ENCODE measurements around the gene VAV2.

Gene VAV2

DNA sequence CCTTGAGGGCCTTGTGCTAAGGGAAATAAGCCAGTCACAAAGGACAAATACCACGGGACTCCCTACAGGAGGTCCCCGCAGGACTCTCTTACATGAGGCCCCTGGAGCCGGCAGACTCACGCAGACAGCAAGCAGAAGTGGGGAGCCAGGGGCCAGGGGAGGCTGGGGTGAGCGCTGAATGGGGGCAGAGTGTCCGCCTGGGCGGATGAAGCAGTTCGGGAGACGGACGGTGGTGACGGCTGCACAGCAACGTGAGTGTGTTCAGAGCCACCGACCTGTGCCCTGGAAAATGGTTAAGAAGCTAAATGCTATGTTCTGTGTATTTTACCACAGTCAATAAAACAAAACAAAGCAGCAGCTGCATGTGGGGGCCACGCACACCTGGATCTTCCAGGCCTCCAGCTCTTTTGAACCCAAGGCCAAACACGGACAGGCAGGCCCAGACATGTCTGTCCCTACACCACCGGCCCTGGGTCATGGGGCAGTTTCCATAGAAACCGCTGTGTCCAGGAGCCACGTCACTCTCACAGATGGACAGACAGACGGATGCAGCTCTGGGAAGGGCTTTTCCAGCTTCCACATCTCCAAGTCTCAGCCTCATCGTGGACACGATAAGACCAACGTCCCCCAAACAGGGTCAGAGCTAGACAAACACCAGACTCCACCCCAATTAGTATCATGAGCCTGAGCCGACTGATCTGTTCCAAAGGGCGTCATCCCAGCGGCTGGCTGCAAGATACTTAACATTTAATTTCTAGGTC is 103.9 kb downstream of the VAV2 start:
- no peak for DNase-seq

GRCh38 chr9:133887540-133888047 is 104.5 kb downstream of the VAV2 start:
- no peak for DNase-seq

- no peak for DNase-seq
Measured at GRCh38 chr9:133886563-133887501, 105.3 kb downstream of the VAV2 start.

DNA sequence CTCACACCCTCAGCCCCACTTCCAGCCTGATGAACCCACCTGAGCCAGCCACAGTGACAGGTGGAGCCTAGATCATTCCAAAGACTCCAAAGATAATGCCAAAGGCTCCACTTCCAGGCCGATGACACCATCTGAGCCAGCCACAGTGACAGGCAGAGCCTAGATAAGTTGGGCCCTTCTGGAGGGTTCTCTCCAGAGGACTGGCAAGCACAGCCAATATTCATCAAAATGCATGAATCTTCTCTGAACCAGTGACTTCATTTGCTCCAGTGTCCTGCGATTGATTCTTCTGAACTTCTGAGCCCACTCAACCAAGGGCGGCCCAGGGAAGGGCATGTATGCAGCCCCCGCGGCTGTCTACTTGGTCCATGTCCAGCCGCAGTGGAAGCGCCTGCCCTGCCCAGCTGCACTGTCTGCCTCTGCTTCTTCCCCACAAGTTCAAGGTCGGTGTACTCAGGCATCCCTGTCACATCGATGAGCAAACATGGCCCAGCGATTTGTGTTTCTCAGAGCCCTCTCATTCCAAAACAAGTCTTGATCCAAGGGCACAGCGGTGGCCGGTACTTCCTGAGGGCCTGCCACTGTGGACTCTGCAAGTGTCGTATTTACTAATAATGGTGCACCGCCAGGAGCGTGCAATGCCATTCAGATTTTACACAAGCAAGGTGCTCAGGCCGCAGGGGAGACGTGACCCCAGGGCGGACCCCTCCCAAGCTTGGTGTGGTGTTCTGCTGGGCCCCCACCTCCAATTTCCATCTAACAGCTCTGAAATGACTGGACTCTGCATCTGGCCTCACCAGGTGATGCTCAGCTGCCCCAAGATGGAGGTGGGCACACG is 107.0 kb downstream of the VAV2 start:
- no peak for DNase-seq

DNA sequence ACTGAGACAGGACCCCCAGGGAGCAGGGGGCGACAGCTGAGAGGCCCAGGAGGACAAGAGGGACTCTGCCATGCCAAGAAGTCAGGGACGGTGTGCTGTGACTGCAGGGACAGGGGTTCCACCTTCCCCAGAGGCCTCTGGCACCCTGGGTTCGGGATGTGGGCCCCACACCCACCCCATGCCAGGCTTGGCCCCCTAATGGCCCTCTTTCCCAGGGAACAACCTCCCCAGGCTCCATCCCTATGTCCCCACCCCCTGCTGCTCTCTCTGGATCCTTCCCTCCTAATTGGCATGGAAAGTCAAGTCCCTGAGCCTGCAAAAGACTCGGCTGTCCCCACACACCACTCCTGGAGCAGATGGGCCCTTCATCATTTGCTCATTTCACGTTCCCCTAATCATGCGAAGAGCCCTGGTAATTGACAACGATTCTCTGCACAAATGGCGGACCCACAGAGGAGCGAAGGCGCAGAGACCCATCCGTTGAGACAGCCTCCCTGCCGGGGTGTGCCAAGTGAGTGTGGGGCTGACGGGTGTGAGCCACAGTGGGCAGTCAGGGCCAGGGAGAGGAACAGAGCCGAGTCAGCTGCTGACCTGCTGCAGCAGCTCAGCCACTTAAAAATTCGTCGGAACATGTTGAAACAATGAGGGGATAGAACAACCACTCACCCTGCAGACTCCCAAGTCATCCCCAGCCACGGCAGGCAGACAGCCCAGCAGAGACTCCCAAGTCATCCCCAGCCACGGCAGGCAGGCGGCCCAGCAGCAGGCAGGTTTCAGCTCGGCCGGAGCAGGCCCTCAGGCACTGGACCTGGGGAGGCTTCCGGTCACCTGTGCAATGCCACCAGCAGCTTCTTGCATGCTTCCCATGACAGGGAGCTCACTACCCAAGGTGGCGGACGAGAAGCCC is 109.0 kb downstream of the VAV2 start:
- DNase-seq: no peak

DNA sequence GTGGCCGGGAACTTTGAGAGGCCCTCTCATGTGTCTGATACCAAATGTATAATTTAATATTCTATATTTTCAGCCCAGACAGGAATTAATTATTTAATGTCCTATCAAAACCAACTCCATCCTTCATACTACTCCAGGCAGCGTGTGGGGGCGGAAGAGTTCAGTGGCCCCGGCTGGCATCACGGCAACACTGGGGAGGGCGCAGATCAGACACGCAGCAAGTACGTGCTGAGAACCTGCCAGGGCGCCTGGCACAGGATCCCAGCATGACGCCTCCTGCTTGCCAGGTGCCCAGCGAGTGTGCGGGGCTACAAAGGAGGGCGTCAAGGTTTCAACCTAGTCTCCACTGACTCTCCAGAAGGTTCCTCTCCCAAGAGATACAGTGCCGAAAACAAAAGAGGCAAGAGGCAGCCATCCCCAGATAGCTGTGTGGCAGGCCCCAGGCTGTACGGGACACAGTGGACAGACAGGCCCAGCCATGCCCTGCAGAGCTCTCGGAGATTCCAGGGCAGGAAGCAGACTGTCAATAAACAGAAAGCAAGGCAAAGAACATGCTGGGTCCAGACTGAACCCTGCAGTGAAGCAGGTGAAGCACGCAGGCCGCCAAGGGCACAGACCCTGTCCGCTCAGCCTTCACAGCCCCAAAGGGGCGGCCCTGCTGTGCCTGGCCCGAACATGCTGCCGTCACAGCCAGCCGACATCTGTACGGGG is 110.3 kb downstream of the VAV2 start:
- DNase-seq: no peak

- DNase-seq: peak; percentile 47
Measured at GRCh38 chr9:133880851-133881661, 111.1 kb downstream of the VAV2 start.

- DNase-seq: no peak
Measured at GRCh38 chr9:133880136-133880535, 112.0 kb downstream of the VAV2 start.

GRCh38 chr9:133879615-133880014 is 112.5 kb downstream of the VAV2 start:
- DNase-seq: no peak

DNA sequence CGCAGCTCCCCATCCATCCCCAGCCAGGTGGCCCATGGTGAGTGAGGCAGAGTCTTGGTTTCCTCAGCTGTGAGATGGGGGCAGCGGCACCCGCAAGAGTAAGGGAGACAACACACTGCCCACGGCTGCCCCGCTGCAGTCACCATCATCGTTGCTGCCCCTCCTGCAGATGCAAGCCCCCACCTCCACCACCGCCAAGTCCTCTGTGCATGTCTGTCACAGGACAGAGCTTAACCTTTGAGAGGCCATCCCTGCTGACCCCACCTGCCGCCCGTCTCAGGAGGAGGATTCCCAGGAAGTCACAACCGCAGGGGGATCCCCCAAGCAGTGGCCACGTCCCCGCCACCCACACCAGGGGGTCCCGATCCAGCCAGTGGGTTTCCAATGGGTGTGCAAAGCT is 113.7 kb downstream of the VAV2 start:
- DNase-seq: no peak

DNA sequence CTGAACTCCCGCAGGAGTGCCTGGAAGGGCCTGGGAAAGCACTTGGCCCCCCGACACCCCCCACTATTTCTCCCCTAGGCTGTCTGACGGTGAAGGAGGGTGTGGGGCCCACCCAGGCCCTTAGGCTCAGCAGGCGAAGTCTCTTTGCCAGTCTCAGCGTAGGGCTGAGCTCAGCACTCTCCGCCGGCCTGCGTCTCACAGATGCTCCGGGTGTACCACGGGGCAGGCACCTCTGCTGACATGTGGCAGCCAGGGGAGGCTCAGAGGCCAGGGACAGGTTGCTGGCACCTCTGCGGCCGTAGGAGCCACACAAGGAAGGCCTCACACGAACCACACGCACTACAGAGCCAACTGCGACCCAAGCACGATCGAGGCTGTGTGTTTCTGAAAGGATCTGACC is 114.2 kb downstream of the VAV2 start:
- no peak for DNase-seq

DNA sequence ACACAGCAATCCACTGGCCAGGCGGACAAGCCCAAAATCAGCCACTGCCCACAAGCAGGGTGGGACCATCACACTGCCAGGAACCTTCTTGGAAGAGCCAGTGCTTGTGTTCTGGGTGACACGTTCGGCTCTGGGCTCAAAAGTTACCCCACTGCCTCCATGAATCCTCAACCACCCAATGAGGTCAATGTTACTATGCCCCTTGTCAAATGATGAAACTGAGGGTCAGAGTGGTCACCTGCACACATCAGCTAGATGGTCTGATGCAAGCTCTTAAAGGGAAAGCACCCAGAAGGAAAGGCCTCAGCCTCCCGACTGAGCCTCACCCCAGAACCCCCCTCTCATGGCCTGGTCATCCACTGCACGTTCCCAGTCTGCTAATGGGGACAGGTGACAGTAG is 114.8 kb downstream of the VAV2 start:
- DNase-seq: no peak

DNA sequence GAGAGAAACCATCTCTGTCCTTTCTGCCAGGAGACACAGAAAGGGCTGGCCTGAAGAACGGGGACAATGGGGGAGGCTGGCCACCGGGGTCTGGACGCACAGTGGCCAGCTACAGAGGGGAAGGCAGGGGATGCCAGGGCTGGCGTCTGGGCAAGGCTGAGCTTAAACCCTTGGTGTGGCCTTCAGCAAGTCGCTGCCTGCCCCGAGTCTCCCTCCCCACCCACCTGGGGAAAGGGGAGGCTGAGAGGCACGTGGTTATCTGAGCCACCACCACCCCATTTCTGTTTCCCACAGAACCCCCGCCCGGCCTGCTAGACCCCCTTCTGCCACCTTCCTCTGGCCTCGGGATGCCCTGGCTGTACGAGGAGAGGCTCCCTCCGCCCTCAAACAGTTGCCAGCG is 115.3 kb downstream of the VAV2 start:
- no peak for DNase-seq

GRCh38 chr9:133876144-133876543 is 116.0 kb downstream of the VAV2 start:
- DNase-seq: no peak

DNA sequence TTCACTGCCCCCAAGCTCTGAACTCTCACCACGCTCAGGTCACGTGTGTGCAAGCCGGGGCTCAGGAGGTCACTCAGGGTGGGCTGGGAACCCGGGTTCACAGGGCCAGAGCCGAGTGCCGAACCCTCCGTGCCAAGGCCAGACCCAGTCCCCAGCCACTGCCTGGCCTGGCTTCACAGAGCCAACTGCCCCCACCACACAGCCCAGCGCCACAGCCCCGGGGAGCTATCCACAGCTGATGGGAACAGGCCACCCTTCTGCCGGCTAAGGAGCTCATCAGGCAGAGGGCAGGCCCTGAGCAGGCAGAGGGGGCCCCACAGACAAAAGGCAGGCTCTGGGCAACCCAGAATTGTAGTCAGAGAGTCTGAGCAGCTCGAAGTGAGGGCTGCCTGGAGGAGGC is 117.0 kb downstream of the VAV2 start:
- DNase-seq: no peak

DNA sequence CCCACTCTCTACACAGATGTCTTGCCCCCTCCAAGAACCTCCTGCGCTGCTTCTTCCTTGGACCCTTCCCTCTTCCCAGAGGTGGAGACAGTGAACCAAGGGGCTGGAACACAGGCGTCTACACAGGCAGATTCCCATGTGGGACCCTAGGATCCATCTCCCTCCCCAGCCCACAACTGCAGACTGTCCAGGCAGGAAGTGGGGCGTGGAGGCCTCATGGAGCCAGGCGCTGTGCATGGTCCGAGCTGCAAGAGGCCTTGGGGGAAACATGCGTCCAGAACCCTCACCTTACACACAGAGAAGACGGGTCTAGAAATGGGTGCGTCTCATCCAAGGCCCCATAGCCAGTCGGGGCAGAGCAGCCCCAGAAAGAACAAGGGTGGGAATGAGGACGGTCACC is 117.5 kb downstream of the VAV2 start:
- no peak for DNase-seq

GRCh38 chr9:133874060-133874657 is 118.0 kb downstream of the VAV2 start:
- peak; percentile 74 for DNase-seq

- DNase-seq: no peak
Measured at GRCh38 chr9:133873461-133873891, 118.6 kb downstream of the VAV2 start.

DNA sequence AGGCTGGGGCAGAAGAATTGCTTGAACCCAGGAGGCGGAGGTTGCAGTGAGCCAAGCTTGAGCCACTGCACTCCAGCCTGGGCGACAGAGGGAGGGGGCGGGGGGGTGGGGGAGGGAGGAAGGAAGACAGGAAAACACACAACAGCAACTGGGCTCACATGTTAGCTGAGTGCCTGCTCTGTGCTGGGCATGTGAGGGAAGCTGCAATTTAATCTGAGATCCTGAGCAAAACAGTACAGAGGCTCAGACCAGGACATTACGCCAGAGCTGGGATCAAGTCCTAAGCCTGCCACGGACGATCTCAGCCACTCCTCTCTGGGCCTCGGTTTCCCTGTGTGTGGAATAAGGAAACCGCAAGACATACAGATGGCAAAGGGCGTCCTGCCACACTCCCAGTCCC is 119.1 kb downstream of the VAV2 start:
- no peak for DNase-seq

Data from fibroblast of skin of abdomen (primary cell).